ENCODE data around the gene PLEKHG5. TPM values are rescaled to one million over a fixed set of nuclear protein-coding genes. Genes with fewer than 3 reads are reported as not detected.

PLEKHG5 gene
- total and polyA plus RNA-seq, 10 of the 15 experiments (the other 5 are each of a cell fraction or from before 2014, with no cell fraction given), result 0.04 to 1.1 (median 0.18) TPM; not detected in 1

- Histone ChIP-seq H3K36me3 (ENCODE audit: control insufficient read depth in 2 of 2, insufficient read depth in 2 of 2, low read length in 1 of 2) (no peaks in the 10 kb centered on the region), H3K79me2 (ENCODE audit: control insufficient read depth, insufficient read depth, low read length) (no peaks in the 10 kb centered on the region), H2AFZ (ENCODE audit: control insufficient read depth, low read depth, low read length) (no peak overlapping the region), H4K20me1 (ENCODE audit: control insufficient read depth, insufficient read depth) (no peaks in the 10 kb centered on the region; the same call in 1 of the 2 replicates), H3K27ac (ENCODE audit: control insufficient read depth, insufficient read depth) (no peak overlapping the region), H3K9ac (ENCODE audit: control insufficient read depth, insufficient read depth, low read length) (no peak overlapping the region), H3K4me1 (ENCODE audit: control insufficient read depth, insufficient read depth, low read length) (no peaks in the 10 kb centered on the region), H3K4me3 (no peak overlapping the region), H3K4me2 (ENCODE audit: control insufficient read depth, insufficient read depth) (no peak overlapping the region), H3K27me3 (replicated peaks in 1 of 2; ENCODE audit: control insufficient read depth in 2 of 2, insufficient read depth in 2 of 2, low read length in 1 of 2) (no peaks in the 10 kb centered on the region; a peak in 1 of 4 replicates), H3K9me3 (replicated peaks; ENCODE audit: control insufficient read depth, insufficient read depth, low read length) (no peaks in the 10 kb centered on the region)
- POLR2A ChIA-PET, result no interaction called here
- DNase-seq (ENCODE audit: low read depth, low spot score) (no peak), FAIRE-seq (no peak), ATAC-seq (no peak)
- SMC1A ChIA-PET (ENCODE audit: uncharacterized antibody, unreplicated experiment), result no interaction called here
- in situ Hi-C loops (cut with MboI) (no loop called here), intact Hi-C loops (cut with micrococcal nuclease; ENCODE audit: unreplicated experiment) (no loop called here)
- CTCF ChIA-PET, result interaction anchor here (0.6 to 1.2 kb wide), 2 partner anchors 138 to 211 kb away, joined by 3 to 4 read pairs; no protein-coding TSS in a partner anchor
- RAD21 ChIA-PET (ENCODE audit: unreplicated experiment), result no interaction called here
- no peak for TF ChIP-seq PAX5 (IDR thresholded peaks at IDR 0.05; ENCODE audit: borderline replicate concordance, low read depth, low read length)
- TF ChIP-seq JUND (IDR thresholded peaks at IDR 0.05; ENCODE audit: low read depth, low read length), result no peak
- TF ChIP-seq E4F1 (IDR thresholded peaks at IDR 0.05; ENCODE audit: borderline replicate concordance, partially characterized antibody), result no peak
- TF ChIP-seq RAD51 (IDR thresholded peaks at IDR 0.05), result no peak
- no peak for TF ChIP-seq HDAC2 (IDR thresholded peaks at IDR 0.05)
- TF ChIP-seq POLR2AphosphoS5 (IDR thresholded peaks at IDR 0.05; ENCODE audit: low read length), result no peak
- TF ChIP-seq EED (IDR thresholded peaks at IDR 0.05; ENCODE audit: low read depth), result no peak
- no peak for TF ChIP-seq SREBF2 (IDR thresholded peaks at IDR 0.05; ENCODE audit: low read length)
- TF ChIP-seq RCOR1 (conservative IDR thresholded peaks at IDR 0.05; ENCODE audit: low read depth, low read length), result no peak
- no peak for TF ChIP-seq YBX1 (IDR thresholded peaks at IDR 0.05)
- no peak for TF ChIP-seq PAX8 (IDR thresholded peaks at IDR 0.05)
- TF ChIP-seq YY1 (IDR thresholded peaks at IDR 0.05; ENCODE audit: low read depth, low read length), result no peak
- TF ChIP-seq CBFB (IDR thresholded peaks at IDR 0.05; ENCODE audit: low read depth), result no peak
- TF ChIP-seq SMAD5 (IDR thresholded peaks at IDR 0.05; ENCODE audit: low read depth), result no peak
- TF ChIP-seq E2F8 (IDR thresholded peaks at IDR 0.05; ENCODE audit: low read depth, partially characterized antibody), result no peak
- no peak for TF ChIP-seq RAD21 (IDR thresholded peaks at IDR 0.05; ENCODE audit: insufficient read depth, low read depth, low read length)
- no peak for TF ChIP-seq CHD1 (IDR thresholded peaks at IDR 0.05; ENCODE audit: low read depth, low read length)
- TF ChIP-seq BHLHE40 (IDR thresholded peaks at IDR 0.05; ENCODE audit: borderline replicate concordance in 1 of 2, low read depth in 2 of 2, low read length in 1 of 2), result no peak
- TF ChIP-seq EP300 (IDR thresholded peaks at IDR 0.05; ENCODE audit: borderline replicate concordance in 1 of 2, control insufficient read depth in 1 of 2, low read depth in 2 of 2, low read length in 2 of 2), result no peak
- no TSS peak for BruUV-seq (replicated peaks)
- 41% methylated on average over 11 of the region's 11 CpGs for WGBS (ENCODE audit: insufficient coverage, insufficient replicate concordance, low lambda C conversion rate, missing lambda C conversion rate)
Observed at GRCh38 chr1:6508816-6509189, 17.3 kb upstream of the PLEKHG5 start.

Data from GM12878 (cell line).